ENCODE measurements around the gene BPIFA3. TPM values are rescaled to one million over a fixed set of nuclear protein-coding genes. Genes with fewer than 3 reads are reported as not detected.

BPIFA3 gene
- total and polyA plus RNA-seq, 2 of the 13 experiments (the other 11 are each of a cell fraction or from before 2014, with no cell fraction given) = not detected

GRCh38 chr20:33209789-33210188, 7.4 kb upstream of the BPIFA3 start (continued):
- TF ChIP-seq RFX3 (CRISPR knock-in tag; IDR thresholded peaks at IDR 0.05) = 0 out of 2 replicates have a peak, but pooled peaks have one; percentile 45
- TF ChIP-seq ATF3 (CRISPR knock-in tag; IDR thresholded peaks at IDR 0.05) = peak; percentile 84
- peak; percentile 96 for TF ChIP-seq HOXA9 (CRISPR knock-in tag; IDR thresholded peaks at IDR 0.05; ENCODE audit: borderline replicate concordance)
- TF ChIP-seq ZNF629 (CRISPR knock-in tag; conservative IDR thresholded peaks at IDR 0.05) = peak; percentile 38; the same call in 1 of the 2 replicates
- TF ChIP-seq TARDBP (CRISPR knock-in tag; IDR thresholded peaks at IDR 0.05) = peak; percentile 76; the same call in 1 of the 2 replicates
- peak; percentile 100 for TF ChIP-seq ZSCAN9 (CRISPR knock-in tag; IDR thresholded peaks at IDR 0.05; ENCODE audit: borderline replicate concordance)
- TF ChIP-seq ZNF816 (CRISPR knock-in tag; IDR thresholded peaks at IDR 0.05; ENCODE audit: borderline replicate concordance) = peak; percentile 71; the same call in 1 of the 2 replicates
- peak; percentile 96 for TF ChIP-seq TFE3 (CRISPR knock-in tag; IDR thresholded peaks at IDR 0.05)
- no peak for TF ChIP-seq ZNF513 (CRISPR knock-in tag; conservative IDR thresholded peaks at IDR 0.05)
- no peak for TF ChIP-seq MNT (IDR thresholded peaks at IDR 0.05)
- TF ChIP-seq ISX (CRISPR knock-in tag; conservative IDR thresholded peaks at IDR 0.05) = peak; percentile 96
- TF ChIP-seq XBP1 (CRISPR knock-in tag; IDR thresholded peaks at IDR 0.05) = peak; percentile 94
- TF ChIP-seq MATR3 (CRISPR knock-in tag; IDR thresholded peaks at IDR 0.05) = no peak
- no peak for TF ChIP-seq TP53 (CRISPR knock-in tag; conservative IDR thresholded peaks at IDR 0.05)
- TF ChIP-seq ZNF800 (CRISPR knock-in tag; IDR thresholded peaks at IDR 0.05) = peak; percentile 89; the same call in 1 of the 2 replicates
- no peak for TF ChIP-seq HNRNPL (IDR thresholded peaks at IDR 0.05; ENCODE audit: low read depth, low read length)
- TF ChIP-seq ZNF687 (CRISPR knock-in tag; IDR thresholded peaks at IDR 0.05) = no peak
- TF ChIP-seq ZKSCAN5 (CRISPR knock-in tag; IDR thresholded peaks at IDR 0.05) = no peak
- no peak for TF ChIP-seq CHD2 (IDR thresholded peaks at IDR 0.05; ENCODE audit: low read depth, low read length)
- peak; percentile 52; the same call in 1 of the 2 replicates for TF ChIP-seq ZNF224 (CRISPR knock-in tag; IDR thresholded peaks at IDR 0.05)
- TF ChIP-seq KDM4B (CRISPR knock-in tag; IDR thresholded peaks at IDR 0.05) = peak; percentile 99

All from HepG2 (cell line).